DOHH2 (cell line): ENCODE results near the gene SLC24A5.

Experiments
- H3F3A ChIP-seq: fragments of 200-600 bp; sonication (generic), shearing (Covaris generic); 2 replicates; pipeline ENCODE4 v1.6.0; 2016; ENCODE audit warnings: antibody characterized with exemption, mild to moderate bottlenecking; ENCODE audit not compliant: control insufficient read depth, insufficient read depth
- H3K27ac ChIP-seq: fragments of 200-600 bp; sonication (generic); 2 replicates; pipeline ENCODE4 v1.5.1; 2014; ENCODE audit warnings: low read depth, mild to moderate bottlenecking, low read length, moderate library complexity
- H3K27me3 ChIP-seq: fragments of 200-600 bp; sonication (generic); 2 replicates; pipeline ENCODE4 v1.6.1; 2014; ENCODE audit warnings: mild to moderate bottlenecking, low read length, mixed read lengths; ENCODE audit not compliant: control insufficient read depth
- H3K36me3 ChIP-seq: fragments of 200-600 bp; sonication (generic); 2 replicates; pipeline ENCODE4 v1.6.1; 2014; ENCODE audit warnings: mild to moderate bottlenecking, low read length, moderate library complexity, mixed read lengths; ENCODE audit not compliant: control insufficient read depth
- H3K4me1 ChIP-seq: fragments of 200-600 bp; sonication (generic); 2 replicates; pipeline ENCODE4 v1.6.1; 2014; ENCODE audit warnings: mild to moderate bottlenecking, low read length, mixed read lengths; ENCODE audit not compliant: control insufficient read depth
- H3K4me2 ChIP-seq: fragments of 200-600 bp; sonication (generic); 2 replicates; pipeline ENCODE4 v1.6.0; 2014; ENCODE audit warnings: mild to moderate bottlenecking, low read length, moderate library complexity
- H3K4me3 ChIP-seq: fragments of 200-600 bp; sonication (generic); 2 replicates; pipeline ENCODE4 v1.5.1; 2014; ENCODE audit warnings: mild to moderate bottlenecking, low read length, mixed read lengths
- H3K79me2 ChIP-seq: fragments of 200-600 bp; sonication (generic); 2 replicates; pipeline ENCODE4 v1.6.1; 2014; ENCODE audit warnings: mild to moderate bottlenecking, low read length, mixed read lengths; ENCODE audit not compliant: control insufficient read depth
- H3K9me2 ChIP-seq: fragments of 200-600 bp; sonication (generic); replicated peaks from 2 replicates; pipeline ENCODE4 v1.6.1; 2014; ENCODE audit warnings: mild to moderate bottlenecking, low read length, mixed read lengths; ENCODE audit not compliant: control insufficient read depth
- H3K9me3 ChIP-seq: fragments of 200-600 bp; sonication (generic); 2 replicates; pipeline ENCODE4 v1.6.1; 2014; ENCODE audit warnings: antibody characterized with exemption, low read length, mixed read lengths; ENCODE audit not compliant: control insufficient read depth, insufficient read depth
- H4K20me1 ChIP-seq: fragments of 200-600 bp; sonication (generic); 2 replicates; pipeline ENCODE4 v1.6.0; 2014; ENCODE audit warnings: low read depth, mild to moderate bottlenecking, antibody characterized with exemption, low read length, moderate library complexity; ENCODE audit not compliant: control insufficient read depth, insufficient read depth
- EZH2phosphoT487 ChIP-seq: fragments of 200-600 bp; sonication (generic); IDR thresholded peaks from 2 replicates; pipeline ENCODE4 v1.6.1; 2017; ENCODE audit warnings: borderline replicate concordance, mild to moderate bottlenecking, antibody characterized with exemption, low read length, moderate library complexity, mixed read lengths
- TF ChIP-seq, protein P1 (sequence below): fragments of 200-600 bp; sonication (generic); IDR thresholded peaks from one replicate; pipeline ENCODE4 v1.5.1; 2014; ENCODE audit warnings: antibody characterized with exemption, mild to moderate bottlenecking, low read depth, low read length; ENCODE audit not compliant: poor library complexity, severe bottlenecking

Gene SLC24A5

DNA sequence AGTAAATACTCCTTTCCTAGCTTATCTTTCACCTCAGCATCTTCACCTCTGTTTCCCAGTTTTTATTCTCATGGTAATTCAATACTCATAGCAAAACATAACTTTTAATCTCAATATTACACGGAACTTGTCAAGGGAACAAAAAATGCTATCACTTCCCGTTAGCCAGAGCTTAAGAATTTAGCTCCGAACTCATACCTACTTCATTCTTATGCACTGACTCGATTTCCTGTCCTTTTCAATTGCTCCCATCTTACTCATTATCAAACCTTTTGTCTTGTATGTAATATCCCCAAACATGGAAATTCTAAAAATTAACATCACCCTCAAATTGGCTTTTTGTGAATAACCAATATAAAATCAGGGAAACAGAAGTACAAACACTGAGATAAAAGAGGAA is 29.1 kb downstream of the SLC24A5 start:
- Histone ChIP-seq H3F3A (no peaks in the 10 kb centered on the region), H3K4me2 (no peak overlapping the region), H3K36me3 (peaks cover 47% of the 10 kb centered on the region), H3K9me2 (no peaks in the 10 kb centered on the region), H3K79me2 (no peaks in the 10 kb centered on the region), H3K27me3 (no peaks in the 10 kb centered on the region), H3K4me3 (no peak overlapping the region), H3K4me1 (no peaks in the 10 kb centered on the region), H3K27ac (no peak overlapping the region), H4K20me1 (no peaks in the 10 kb centered on the region), H3K9me3 (no peaks in the 10 kb centered on the region)
- no peak for TF ChIP-seq EZH2phosphoT487
- TF ChIP-seq, protein P1, sequence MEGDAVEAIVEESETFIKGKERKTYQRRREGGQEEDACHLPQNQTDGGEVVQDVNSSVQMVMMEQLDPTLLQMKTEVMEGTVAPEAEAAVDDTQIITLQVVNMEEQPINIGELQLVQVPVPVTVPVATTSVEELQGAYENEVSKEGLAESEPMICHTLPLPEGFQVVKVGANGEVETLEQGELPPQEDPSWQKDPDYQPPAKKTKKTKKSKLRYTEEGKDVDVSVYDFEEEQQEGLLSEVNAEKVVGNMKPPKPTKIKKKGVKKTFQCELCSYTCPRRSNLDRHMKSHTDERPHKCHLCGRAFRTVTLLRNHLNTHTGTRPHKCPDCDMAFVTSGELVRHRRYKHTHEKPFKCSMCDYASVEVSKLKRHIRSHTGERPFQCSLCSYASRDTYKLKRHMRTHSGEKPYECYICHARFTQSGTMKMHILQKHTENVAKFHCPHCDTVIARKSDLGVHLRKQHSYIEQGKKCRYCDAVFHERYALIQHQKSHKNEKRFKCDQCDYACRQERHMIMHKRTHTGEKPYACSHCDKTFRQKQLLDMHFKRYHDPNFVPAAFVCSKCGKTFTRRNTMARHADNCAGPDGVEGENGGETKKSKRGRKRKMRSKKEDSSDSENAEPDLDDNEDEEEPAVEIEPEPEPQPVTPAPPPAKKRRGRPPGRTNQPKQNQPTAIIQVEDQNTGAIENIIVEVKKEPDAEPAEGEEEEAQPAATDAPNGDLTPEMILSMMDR: no peak

DNA sequence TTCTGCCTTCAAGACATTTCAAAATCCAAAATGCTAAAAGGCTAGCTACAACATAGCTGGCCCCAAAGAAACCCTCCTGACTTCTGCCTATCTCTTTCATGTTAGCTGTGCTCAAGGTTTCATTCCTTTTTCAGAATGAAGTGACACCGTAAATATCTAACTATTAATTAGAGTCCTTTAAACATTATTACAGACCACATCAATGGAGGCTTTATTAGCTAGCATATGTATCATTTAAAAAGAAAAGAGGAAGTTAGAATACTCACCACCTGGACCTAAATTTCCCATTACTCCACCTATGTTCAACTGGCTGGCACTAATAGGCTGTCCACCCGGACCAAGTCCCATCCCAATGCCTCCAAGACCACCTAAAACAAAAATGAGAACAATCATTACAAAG is 32.7 kb downstream of the SLC24A5 start:
- Histone ChIP-seq H3K36me3 (peaks cover 48% of the 10 kb centered on the region), H3K4me3 (no peak overlapping the region), H3K9me3 (no peaks in the 10 kb centered on the region)

DNA sequence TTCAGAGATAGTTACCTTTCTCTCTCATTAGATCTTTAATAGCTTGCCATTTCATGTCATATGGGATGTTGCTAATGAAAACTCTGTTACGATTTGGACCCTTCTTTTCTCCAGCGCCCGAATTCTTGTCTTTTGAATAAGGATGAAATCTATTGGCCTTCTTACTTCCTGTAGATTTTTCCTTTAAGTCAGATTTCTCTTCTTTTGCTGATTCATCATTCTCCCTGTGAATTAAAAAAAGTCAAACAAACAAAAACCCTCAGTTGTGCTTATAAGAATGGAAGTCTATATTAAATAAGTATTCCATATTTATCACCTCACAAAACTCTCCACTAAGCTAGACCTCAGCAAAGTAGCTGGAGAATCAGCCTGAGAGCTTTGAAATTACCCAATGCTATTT is 47.8 kb downstream of the SLC24A5 start:
- H3F3A ChIP-seq: no peaks in the 10 kb centered on the region
- peaks cover 44% of the 10 kb centered on the region for H3K79me2 ChIP-seq
- peaks cover 48% of the 10 kb centered on the region for H3K36me3 ChIP-seq
- no peak overlapping the region for H3K4me3 ChIP-seq
- no peak overlapping the region for H3K27ac ChIP-seq
- no peaks in the 10 kb centered on the region for H3K9me3 ChIP-seq
- TF ChIP-seq, protein P1: no peak
- TF ChIP-seq EZH2phosphoT487: no peak
- no peak overlapping the region for H3K4me2 ChIP-seq
- no peaks in the 10 kb centered on the region for H3K27me3 ChIP-seq
- no peaks in the 10 kb centered on the region; the same call in 1 of the 2 replicates for H4K20me1 ChIP-seq
- H3K9me2 ChIP-seq: no peaks in the 10 kb centered on the region
- H3K4me1 ChIP-seq: no peaks in the 10 kb centered on the region

More for the DNA sequence above, 32.7 kb downstream of the SLC24A5 start:
- Histone ChIP-seq H3F3A (no peaks in the 10 kb centered on the region), H3K79me2 (no peaks in the 10 kb centered on the region), H3K27me3 (no peaks in the 10 kb centered on the region), H3K4me1 (no peaks in the 10 kb centered on the region), H3K9me2 (no peaks in the 10 kb centered on the region), H4K20me1 (no peaks in the 10 kb centered on the region), H3K27ac (no peak overlapping the region), H3K4me2 (no peak overlapping the region)
- TF ChIP-seq, protein P1: no peak
- no peak for TF ChIP-seq EZH2phosphoT487
